Stimulated activated CD4-positive, alpha-beta T cell treated with anti-CD3 and anti-CD28 coated beads, TNF-alpha, amount 100 ng/mL, for 48 hours (primary cell): ENCODE data around the gene ETS1.
A peak's percentile ranks its signal among the peaks of the same experiment; 100 is the strongest.

Experiments
- DNase-seq, 3 donors: peaks; one replicate each; pipeline ENCODE4 v3.0.0-alpha.2; 2020; ENCODE audit warnings: low read depth in 3 of 3

ETS1 gene

DNA sequence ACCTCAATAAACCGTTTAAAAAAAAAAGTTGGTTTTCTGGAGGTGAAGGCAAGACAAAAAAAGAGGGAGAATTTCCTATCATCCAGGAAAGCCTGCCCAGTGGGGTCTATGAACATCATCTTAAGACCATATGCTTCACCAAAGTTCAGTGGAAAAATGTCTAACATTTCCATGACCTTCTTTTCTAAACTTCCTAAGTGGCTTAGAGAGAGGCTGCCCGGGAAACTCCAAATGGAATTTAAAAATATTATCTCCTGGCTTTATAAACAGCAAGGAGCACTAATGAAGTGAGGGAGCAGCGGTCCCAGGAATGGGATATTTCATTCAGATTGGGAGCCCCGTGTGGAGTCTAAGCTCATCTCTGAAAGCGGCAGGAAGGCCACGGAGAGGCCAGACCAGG is 46.9 kb downstream of the ETS1 start:
- no peak for DNase-seq

- no peak for DNase-seq
These were observed 50.9 kb downstream of the ETS1 start for GRCh38 chr11:128536506-128536905.

GRCh38 chr11:128535468-128536457 is 51.6 kb downstream of the ETS1 start:
- no peak for DNase-seq

GRCh38 chr11:128533472-128533871 is 53.9 kb downstream of the ETS1 start:
- no peak for DNase-seq

GRCh38 chr11:128532572-128533091 is 54.7 kb downstream of the ETS1 start:
- no peak for DNase-seq

- DNase-seq = no peak
These were observed 55.3 kb downstream of the ETS1 start for GRCh38 chr11:128532016-128532571.

DNA sequence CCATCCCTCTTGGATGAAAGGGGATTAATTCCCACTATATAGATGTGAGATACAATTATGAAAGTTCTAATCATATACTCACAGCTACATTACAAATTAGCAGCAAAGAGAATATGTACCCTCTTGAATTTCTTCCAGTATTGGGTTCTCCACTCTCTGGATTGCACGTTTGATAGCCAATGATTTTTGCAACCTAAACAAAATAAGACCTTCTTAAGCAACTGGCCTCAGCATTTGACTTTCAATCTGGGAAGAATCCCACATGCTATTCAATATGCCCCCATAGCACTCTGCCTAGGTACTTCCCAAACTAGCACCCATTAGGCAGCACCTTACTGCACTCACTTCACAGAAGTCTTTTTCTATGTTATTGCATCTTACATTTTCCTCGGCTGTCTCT is 55.8 kb downstream of the ETS1 start:
- DNase-seq = no peak

DNA sequence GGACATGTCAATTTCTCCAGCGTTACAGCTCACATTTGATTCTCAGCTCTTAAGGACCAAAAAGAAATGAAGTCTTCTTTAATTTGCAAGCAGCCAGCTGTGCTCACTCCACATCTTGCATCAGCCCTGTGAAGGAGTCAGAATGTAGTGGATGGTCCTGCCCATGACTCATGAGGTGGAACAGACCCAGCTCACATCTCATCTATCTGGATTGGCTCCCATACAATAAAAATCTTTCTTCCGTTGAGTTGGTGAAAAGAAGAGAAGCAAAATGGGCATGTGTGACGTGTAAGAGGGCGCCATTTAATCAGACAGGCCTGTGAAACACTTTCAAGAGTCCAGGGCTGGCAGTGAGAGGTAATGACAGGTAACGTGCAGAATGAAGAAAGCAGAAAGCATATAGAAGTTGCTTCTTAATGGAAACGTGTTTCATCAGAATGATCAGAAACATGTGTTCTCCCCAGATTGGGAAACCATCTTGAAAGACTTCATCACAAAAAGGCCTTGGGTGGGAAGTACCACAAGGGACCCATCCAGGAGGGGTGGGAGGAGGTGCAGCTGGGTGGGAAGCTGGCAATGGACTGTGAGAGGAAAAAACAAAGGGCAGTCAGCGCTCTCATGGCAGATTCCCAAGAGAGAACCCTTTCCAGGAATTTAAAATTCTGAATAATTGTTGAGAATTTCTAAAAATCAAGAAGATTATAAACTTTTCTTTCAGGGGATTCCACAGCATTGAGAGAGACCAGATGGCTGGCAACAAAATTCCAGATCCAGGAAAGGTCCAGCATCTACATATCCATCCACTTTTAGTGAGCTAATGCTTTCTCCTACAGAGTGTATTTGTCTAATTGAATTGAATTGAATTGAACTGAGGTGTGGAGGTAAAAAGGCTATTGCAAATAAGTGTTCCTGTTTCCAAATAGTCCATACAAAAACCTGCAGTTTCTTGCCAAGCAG is 57.0 kb downstream of the ETS1 start:
- DNase-seq = no peak

- no peak for DNase-seq
These were observed 59.1 kb downstream of the ETS1 start for GRCh38 chr11:128528294-128528693.

- no peak for DNase-seq
These were observed 60.3 kb downstream of the ETS1 start for GRCh38 chr11:128527046-128527445.

GRCh38 chr11:128525411-128526243 is 61.7 kb downstream of the ETS1 start:
- no peak for DNase-seq

DNA sequence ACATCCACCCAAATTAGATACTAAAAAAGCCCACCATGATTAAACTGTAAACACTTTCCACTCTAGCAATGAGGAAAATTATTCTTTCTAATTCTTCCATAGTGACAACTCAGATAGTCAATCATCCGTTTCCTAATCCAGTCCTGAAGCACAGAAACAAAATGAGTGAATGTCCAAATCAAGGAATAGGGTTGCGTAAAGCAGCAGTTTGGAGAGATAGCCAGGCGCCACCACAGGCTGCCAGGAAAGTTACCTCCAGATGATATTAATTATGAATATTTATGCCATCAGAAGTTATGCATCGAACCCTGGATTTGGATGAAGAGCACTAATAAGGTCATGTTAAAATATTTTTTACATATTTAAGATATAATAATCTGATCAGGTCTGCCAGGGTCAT is 63.2 kb downstream of the ETS1 start:
- no peak for DNase-seq

- no peak for DNase-seq
These were observed 63.7 kb downstream of the ETS1 start for GRCh38 chr11:128523641-128524040.

DNA sequence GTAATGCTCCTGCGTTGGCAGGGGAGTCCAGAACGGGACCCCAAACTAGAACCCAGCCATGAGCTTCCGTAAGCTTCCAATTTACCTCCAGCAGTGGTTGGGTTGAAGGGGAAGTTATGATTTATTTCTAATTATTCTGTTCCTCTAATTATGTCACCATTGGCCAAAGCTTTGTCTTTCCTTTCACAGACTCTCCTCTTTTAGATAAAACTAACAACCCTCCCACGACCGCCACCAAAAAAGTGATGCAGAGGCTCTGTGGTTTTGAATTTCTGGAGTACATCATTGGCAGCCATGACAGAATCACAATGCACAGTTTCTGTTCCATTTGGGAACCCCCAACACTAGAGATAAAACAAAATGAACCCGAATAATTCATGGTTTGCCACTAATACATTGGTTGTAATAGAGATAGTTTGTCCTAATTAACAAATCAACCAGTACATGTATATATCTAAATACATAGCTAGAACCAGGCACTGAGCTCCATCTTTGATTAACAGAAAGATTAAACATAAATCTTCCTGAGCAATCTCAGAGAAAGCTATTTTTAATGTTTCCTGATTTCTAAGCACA is 64.3 kb downstream of the ETS1 start:
- DNase-seq = peak in 2 of 3 donors; percentile 58 to 66

GRCh38 chr11:128522055-128522942 is 65.1 kb downstream of the ETS1 start:
- peak; percentile 81 to 92 (median 82) for DNase-seq

DNA sequence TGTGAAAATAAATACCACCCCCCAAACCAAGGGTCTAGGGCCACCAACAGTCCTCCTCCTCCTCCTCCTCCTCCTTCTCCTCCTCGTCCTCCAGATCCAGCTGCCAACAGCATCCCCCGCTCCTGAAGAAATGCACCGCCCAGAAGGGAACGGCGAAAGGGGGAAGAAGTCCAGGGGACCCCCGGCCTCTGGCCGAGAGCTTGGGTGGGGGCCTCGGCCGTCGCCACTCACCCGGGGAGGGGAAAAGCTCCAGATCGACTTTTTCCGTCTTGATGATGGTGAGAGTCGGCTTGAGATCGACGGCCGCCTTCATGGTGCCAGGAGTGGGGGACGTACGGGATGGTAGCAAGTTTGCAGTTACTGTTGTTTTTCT is 65.7 kb downstream of the ETS1 start:
- no peak for DNase-seq

DNA sequence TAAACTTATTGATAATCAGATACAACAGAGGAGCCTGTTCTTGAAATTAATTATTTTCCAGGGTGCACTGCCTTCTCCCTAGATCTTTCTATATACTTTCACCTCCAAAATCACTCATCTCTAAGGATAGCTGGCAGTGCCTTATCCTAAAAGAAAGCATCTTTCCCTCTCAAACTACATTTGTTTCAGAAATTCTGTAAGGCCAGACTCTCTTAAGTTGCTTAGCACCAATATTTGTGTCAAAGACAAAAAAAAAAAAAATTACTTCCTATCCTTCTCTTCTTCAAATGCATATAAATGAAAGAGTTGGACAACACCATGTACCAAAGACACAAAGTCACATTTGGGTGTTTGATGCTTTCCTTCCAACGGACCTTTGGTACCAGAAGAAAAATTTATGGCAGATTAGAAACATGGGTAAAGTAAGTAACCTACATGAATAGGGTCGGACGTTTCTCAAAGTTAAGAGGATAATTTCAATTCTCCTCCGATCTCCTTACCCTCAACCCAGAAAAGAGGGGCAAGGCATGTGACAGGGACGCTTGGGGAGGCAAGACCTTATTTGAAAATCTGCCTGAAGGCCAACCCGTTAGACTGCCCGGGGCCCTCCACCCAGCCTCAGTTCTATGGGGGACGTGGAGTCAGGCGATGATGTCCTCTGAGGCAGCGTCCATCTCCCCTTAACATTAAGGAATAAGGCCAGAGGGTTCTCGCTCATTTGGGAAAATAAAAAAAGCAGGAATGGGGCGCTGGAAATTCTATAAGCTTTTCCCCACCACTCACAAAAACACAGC is 66.3 kb downstream of the ETS1 start:
- DNase-seq = no peak

GRCh38 chr11:128520206-128520887 is 67.0 kb downstream of the ETS1 start:
- DNase-seq = no peak
